Skeletal muscle satellite cell (primary cell): ENCODE results near the gene OMG.
"Not testable (repeated sequence)": the region's sequence is repeated elsewhere in the genome, so short reads cannot be mapped to it uniquely, and the experiment has no call there.

Experiments used
- H3K27me3 ChIP-seq: 2 replicates; pipeline ENCODE4 v1.7.0; 2013; ENCODE audit warnings: low read length; ENCODE audit not compliant: control insufficient read depth, insufficient read depth
- H3K36me3 ChIP-seq: 2 replicates; pipeline ENCODE4 v1.7.0; 2013; ENCODE audit warnings: mild to moderate bottlenecking, control low read depth, low read length; ENCODE audit not compliant: insufficient read depth
- H3K4me1 ChIP-seq: 2 replicates; pipeline ENCODE4 v1.7.0; 2013; ENCODE audit warnings: low read length; ENCODE audit not compliant: control insufficient read depth, insufficient read depth
- H3K4me2 ChIP-seq: 2 replicates; pipeline ENCODE4 v1.7.0; 2013; ENCODE audit warnings: mild to moderate bottlenecking, low read length
- H3K4me3 ChIP-seq: 2 replicates; pipeline ENCODE4 v1.7.0; 2013; ENCODE audit warnings: low read length
- H3K9ac ChIP-seq: 2 replicates; pipeline ENCODE4 v1.7.0; 2013; ENCODE audit warnings: mild to moderate bottlenecking, low read depth, low read length, moderate library complexity
- H3K9me3 ChIP-seq: replicated peaks from 2 replicates; pipeline ENCODE4 v1.7.0; 2013; ENCODE audit warnings: mild to moderate bottlenecking, control low read depth, low read length

The OMG gene

DNA sequence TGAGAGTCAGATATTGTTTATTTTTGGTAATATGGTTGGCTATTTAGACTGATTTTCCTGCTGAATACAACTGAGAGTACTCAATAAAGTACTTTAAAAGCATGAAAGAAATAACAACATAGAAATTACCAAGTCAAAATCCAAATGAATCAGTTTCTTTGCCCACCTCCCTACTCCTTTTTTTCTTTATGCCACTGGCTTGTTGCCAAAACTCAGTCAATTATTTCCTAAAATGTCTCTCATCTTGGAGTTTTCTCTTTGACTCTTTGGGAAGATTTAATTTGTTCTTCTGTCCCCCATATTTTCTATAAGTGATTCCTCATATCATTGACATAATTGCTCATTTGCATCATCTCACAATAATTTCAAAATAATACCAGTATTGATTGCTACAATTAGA is 2.6 kb upstream of the OMG start:
- Histone ChIP-seq H3K4me2 (no peak overlapping the region), H3K4me3 (no peak overlapping the region), H3K9me3 (no peaks in the 10 kb centered on the region)

DNA sequence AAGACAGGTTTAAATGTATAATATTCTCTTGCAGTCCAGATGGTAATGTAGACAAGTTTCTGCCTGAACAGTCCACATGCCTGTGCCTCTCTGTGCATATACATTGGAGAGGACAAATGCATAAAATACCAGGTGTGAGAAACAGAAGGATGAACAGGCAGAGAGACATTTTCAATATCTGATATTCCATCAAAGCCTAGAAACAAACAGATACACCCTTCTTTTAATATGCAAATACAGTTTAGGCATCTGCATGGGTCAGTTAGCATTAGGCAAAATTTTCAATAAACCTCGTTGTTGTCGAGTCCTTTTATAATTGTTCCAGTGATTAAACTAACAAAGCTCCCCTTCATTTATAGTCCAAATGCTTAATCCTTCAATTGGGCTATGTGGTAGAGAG is 897 bp downstream of the OMG start:
- H3K4me2 ChIP-seq: no peak overlapping the region
- H3K4me1 ChIP-seq: no peaks in the 10 kb centered on the region
- no peak overlapping the region for H3K9ac ChIP-seq
- no peak overlapping the region for H3K4me3 ChIP-seq
- no peaks in the 10 kb centered on the region for H3K9me3 ChIP-seq
- H3K36me3 ChIP-seq: no peaks in the 10 kb centered on the region
- H3K27me3 ChIP-seq: no peaks in the 10 kb centered on the region

More for the DNA sequence above, 2.6 kb upstream of the OMG start:
- Histone ChIP-seq H3K4me1 (no peaks in the 10 kb centered on the region), H3K9ac (no peak overlapping the region), H3K27me3 (no peaks in the 10 kb centered on the region), H3K36me3 (no peaks in the 10 kb centered on the region)

DNA sequence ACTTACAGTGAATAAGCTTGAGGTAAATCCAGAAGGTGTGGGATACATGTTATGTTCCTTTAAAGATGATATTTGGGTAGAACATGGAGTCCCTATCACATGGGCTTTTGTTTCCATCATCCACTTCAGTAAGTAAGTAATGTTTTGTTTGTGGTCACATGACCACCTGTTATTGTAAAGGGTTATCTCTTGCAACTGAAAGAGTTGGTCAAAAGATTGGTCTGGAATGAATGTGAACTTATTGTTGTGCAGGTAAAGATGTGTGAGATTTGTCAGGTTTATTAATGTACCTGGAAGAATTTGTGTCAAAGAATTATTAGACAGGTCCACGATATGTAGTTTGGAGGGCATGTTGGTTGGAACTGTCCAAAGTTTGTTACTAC is 1.6 kb downstream of the OMG start:
- Histone ChIP-seq H3K9me3 (no peaks in the 10 kb centered on the region), H3K27me3 (no peaks in the 10 kb centered on the region), H3K4me1 (peaks cover 1% of the 10 kb centered on the region), H3K36me3 (no peaks in the 10 kb centered on the region), H3K9ac (no peak overlapping the region), H3K4me2 (no peak overlapping the region), H3K4me3 (no peak overlapping the region)

DNA sequence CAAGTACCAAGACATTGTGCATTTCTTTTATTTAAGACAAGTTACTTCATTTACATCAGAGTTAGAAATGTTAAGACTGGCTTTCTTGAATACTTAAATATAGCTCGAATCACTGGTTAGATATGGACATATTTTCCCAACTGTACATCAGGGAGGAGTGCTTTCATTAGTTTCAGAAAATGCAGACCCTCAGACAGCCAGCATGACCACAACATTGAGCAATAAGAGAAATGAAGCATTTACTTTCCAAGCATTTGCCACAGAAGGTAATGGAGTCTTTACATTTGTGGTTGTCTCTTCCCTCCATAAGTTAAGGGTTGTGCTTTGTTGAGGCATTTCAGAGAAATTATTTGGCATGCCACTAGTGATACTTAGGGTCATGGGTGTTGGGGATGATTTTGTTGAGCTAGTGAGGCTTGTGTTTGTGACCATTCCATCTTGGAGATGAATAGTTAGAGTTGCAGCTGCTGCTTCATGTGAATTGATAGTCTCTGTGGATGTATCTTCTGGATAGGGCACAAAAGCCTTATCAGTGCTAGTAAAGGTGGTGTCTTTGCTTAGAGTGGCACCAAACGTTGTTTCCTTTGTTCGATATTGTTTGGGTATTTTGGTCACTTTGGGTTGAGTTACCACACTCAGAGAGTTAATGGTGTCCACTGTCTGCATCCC is 2.1 kb downstream of the OMG start:
- Histone ChIP-seq H3K9ac (no peak overlapping the region), H3K4me3 (no peak overlapping the region), H3K36me3 (no peaks in the 10 kb centered on the region), H3K4me2 (no peak overlapping the region), H3K4me1 (peaks cover 6% of the 10 kb centered on the region), H3K9me3 (no peaks in the 10 kb centered on the region), H3K27me3 (no peaks in the 10 kb centered on the region)

DNA sequence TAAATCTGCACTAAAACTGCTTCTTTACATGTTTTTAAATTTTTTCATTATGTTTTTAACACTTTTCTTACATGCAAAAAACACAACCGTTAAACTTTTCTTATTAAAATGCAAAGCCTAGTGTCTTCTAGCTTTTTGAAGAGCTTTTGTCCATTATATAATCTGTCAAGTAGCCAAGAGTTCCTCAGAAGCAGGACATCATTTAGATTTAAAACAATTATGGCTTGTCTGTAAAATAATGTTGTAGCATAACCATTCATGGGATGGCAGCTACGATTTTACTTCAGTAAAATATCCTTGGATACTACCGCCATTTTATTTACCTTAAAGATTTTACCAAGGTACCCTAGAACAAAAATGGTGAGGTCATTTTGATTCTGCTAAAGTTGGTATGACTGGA is 2.8 kb downstream of the OMG start:
- Histone ChIP-seq H3K4me3 (no peak overlapping the region), H3K36me3 (no peaks in the 10 kb centered on the region), H3K4me2 (no peak overlapping the region), H3K27me3 (no peaks in the 10 kb centered on the region), H3K4me1 (peaks cover 14% of the 10 kb centered on the region), H3K9ac (no peak overlapping the region), H3K9me3 (no peaks in the 10 kb centered on the region)

DNA sequence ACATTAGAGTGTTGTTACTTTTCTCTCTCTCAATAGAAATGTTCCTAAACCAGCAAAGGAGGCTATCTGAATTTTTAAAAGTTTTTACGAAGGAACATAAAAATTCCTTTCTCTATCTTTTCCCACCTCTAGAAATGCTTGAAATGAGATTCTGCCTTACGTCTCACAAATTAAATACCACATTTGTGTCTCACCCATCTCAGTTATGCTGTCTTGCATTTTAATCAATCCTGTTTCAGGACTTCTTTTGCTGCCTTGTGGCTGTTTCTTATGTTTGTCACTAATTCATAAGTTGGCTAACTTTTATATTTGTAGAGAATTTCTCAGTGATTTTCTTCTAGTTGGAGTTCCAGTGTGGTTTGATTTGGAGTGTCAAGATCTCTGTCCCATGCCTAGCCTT is 3.5 kb downstream of the OMG start:
- H3K9me3 ChIP-seq: no peaks in the 10 kb centered on the region
- H3K4me3 ChIP-seq: no peak overlapping the region
- no peaks in the 10 kb centered on the region for H3K36me3 ChIP-seq
- no peak overlapping the region for H3K4me2 ChIP-seq
- peaks cover 16% of the 10 kb centered on the region for H3K4me1 ChIP-seq
- no peaks in the 10 kb centered on the region for H3K27me3 ChIP-seq
- no peak overlapping the region for H3K9ac ChIP-seq

DNA sequence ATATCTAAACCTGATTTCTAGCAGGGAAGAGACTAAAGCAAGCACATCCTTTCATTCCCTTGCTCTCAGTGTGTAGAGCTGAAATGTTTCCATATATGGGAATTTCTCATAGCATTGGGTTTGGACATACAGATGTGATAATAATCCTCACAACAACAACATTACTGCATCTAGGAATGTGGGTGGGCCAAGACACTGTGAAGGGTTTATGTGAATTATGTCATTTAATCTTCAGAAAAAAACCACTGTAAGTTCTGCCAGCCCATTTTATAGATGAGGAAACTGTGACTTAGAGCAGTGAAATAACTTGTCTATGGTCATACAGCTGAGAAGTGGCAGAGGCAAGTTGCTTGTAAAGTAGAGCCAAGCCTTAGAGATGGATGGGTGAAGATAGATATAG is 5.2 kb downstream of the OMG start:
- no peaks in the 10 kb centered on the region for H3K9me3 ChIP-seq
- H3K27me3 ChIP-seq: no peaks in the 10 kb centered on the region
- H3K4me1 ChIP-seq: peaks cover 16% of the 10 kb centered on the region
- no peak overlapping the region for H3K9ac ChIP-seq
- H3K4me2 ChIP-seq: no peak overlapping the region
- no peak overlapping the region for H3K4me3 ChIP-seq
- H3K36me3 ChIP-seq: no peaks in the 10 kb centered on the region

DNA sequence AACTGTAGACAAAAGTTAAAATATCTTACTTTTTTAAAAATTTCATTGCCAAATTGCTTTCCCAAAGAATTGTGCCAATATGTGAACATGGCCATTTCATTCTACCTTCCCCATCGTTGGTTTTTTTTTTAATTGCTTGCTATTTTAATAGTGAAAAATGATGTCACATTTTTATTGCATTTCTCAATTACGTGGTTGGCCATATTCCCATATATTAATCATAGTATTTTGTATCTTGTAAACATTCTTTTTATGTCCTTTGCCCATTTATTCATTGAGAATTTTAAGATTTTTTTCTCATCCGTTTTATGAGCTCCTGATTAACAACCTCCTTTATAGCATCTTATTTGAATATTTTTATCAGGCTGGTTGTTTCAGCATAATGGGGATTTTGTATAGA is 7.2 kb downstream of the OMG start:
- Histone ChIP-seq H3K9ac (peak overlapping the region; percentile 49), H3K27me3 (no peaks in the 10 kb centered on the region), H3K9me3 (no peaks in the 10 kb centered on the region), H3K4me2 (peak overlapping the region; percentile 59), H3K4me3 (no peak overlapping the region), H3K4me1 (peaks cover 16% of the 10 kb centered on the region), H3K36me3 (no peaks in the 10 kb centered on the region)

DNA sequence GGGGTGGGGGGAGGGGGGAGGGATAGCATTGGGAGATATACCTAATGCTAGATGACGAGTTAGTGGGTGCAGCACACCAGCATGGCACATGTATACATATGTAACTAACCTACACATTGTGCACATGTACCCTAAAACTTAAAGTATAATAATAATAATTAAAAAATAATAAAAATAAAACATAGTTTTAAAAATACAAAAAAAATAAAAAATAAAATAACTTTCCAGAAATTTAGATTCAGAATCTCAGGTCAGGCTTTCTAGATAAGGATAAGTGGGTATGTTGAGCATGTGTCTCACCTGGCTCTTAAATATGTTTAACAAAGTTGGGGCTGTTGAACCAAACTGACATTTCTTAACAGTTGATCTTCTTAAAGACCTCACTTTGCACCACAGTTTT is 9.1 kb downstream of the OMG start:
- not testable (repeated sequence) for H3K36me3 ChIP-seq, H3K4me2 ChIP-seq, H3K4me3 ChIP-seq, H3K9ac ChIP-seq, H3K27me3 ChIP-seq, H3K9me3 ChIP-seq
- peaks cover 16% of the 10 kb centered on the region for H3K4me1 ChIP-seq

DNA sequence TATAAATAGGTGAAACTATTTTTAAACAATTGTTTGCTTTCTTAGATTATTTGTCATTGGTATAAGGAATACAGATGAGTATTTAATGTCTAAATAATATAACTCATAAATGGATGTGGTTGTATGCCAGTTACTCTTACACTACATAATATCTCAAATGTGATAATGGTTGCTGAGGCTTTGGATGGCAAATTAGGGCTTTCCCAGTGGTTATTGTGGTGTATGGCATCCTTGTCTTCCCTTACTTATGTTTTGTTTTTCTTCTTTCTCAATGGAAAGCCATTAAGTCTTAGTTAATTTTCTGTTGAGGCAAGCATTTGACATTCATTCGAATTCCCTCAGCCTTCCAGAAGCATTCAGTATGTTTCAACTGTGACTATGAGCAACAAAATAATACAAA is 10.5 kb downstream of the OMG start:
- Histone ChIP-seq H3K9ac (no peak overlapping the region), H3K4me3 (no peak overlapping the region), H3K9me3 (no peaks in the 10 kb centered on the region), H3K4me2 (no peak overlapping the region), H3K4me1 (peaks cover 16% of the 10 kb centered on the region), H3K36me3 (no peaks in the 10 kb centered on the region), H3K27me3 (no peaks in the 10 kb centered on the region)

DNA sequence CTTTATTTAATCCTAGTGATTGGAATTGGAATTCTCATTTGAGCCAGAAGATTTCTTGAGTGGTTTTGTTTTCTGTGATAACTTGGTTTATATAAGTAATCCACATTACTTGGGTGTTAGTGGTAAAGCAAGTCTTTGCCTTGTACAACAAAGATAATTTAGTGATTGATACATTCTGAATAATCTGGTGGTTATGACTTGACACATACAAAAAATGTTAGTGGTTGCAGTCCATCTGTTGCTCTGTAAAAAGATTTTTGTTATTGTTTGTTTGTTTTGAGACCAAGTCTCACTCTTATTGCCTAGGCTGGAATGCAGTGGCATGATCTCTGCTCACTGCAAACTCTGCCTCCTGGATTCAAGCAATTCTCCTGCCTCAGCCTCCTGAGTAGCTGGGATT is 13.2 kb downstream of the OMG start:
- Histone ChIP-seq H3K9ac (no peak overlapping the region), H3K4me2 (no peak overlapping the region), H3K36me3 (no peaks in the 10 kb centered on the region), H3K4me3 (no peak overlapping the region), H3K9me3 (no peaks in the 10 kb centered on the region), H3K4me1 (no peaks in the 10 kb centered on the region), H3K27me3 (no peaks in the 10 kb centered on the region)

DNA sequence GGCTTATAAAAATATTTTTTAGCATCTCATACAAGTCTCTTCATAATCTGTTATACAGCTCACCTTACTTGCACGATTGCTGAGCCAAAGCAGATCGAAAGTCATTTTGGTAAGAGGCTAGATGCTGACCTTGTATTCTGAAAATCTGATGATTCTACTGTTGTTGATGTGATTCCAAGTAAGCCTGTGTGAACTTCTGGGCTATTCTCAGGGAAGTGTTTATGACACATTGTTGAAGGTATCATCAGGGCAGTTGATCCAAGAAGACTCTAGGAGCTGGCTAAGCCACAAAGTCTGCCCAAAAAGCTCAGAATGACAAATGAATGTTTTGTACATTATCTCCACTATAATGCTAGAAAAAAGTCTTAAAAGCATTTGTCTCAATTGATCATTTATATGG is 16.0 kb downstream of the OMG start:
- H3K9ac ChIP-seq: no peak overlapping the region
- no peak overlapping the region for H3K4me2 ChIP-seq
- H3K4me3 ChIP-seq: no peak overlapping the region
- peaks cover 8% of the 10 kb centered on the region for H3K36me3 ChIP-seq
- H3K9me3 ChIP-seq: no peaks in the 10 kb centered on the region
- no peaks in the 10 kb centered on the region for H3K4me1 ChIP-seq
- H3K27me3 ChIP-seq: no peaks in the 10 kb centered on the region
